ENCODE measurements around the gene ATP5F1E.
A peak's percentile ranks its signal among the peaks of the same experiment; 100 is the strongest.

The ATP5F1E gene

GRCh38 chr20:59032023-59032712 is at the start of gene ATP5F1E (continued):
- TF ChIP-seq KLF10 (tag by site-specific recombination; IDR thresholded peaks at IDR 0.05) (peak; percentile 98), ZNF155 (tag by site-specific recombination; IDR thresholded peaks at IDR 0.05) (no peak), ZNF513 (tag by site-specific recombination; IDR thresholded peaks at IDR 0.05) (no peak), HOXC10 (CRISPR knock-in tag; IDR thresholded peaks at IDR 0.05) (no peak), YY2 (tag by site-specific recombination; IDR thresholded peaks at IDR 0.05) (peak; percentile 85), ZNF785 (tag by site-specific recombination; IDR thresholded peaks at IDR 0.05) (peak; percentile 93; the same call in 1 of the 2 replicates), ZNF837 (tag by site-specific recombination; IDR thresholded peaks at IDR 0.05) (no peak), ZNF626 (tag by site-specific recombination; IDR thresholded peaks at IDR 0.05) (no peak), ZNF23 (tag by site-specific recombination; IDR thresholded peaks at IDR 0.05; ENCODE audit: borderline replicate concordance) (no peak), EGR2 (tag by site-specific recombination; IDR thresholded peaks at IDR 0.05; ENCODE audit: low read depth) (0 out of 2 replicates have a peak, but pooled peaks have one; percentile 10), ZNF48 (tag by site-specific recombination; IDR thresholded peaks at IDR 0.05) (no peak), ZNF114 (tag by site-specific recombination; IDR thresholded peaks at IDR 0.05) (no peak), ZNF514 (tag by site-specific recombination; IDR thresholded peaks at IDR 0.05) (no peak), ZNF37A (tag by site-specific recombination; IDR thresholded peaks at IDR 0.05) (no peak), ZNF830 (tag by site-specific recombination; IDR thresholded peaks at IDR 0.05; ENCODE audit: low read depth) (no peak), ZNF354C (tag by site-specific recombination; IDR thresholded peaks at IDR 0.05; ENCODE audit: borderline replicate concordance, low read depth) (no peak), ZSCAN30 (tag by site-specific recombination; IDR thresholded peaks at IDR 0.05) (peak; percentile 44; the same call in 1 of the 2 replicates), ZSCAN23 (tag by site-specific recombination; IDR thresholded peaks at IDR 0.05) (no peak), ZIC2 (tag by site-specific recombination; IDR thresholded peaks at IDR 0.05) (0 out of 2 replicates have a peak, but pooled peaks have one; percentile 44), ZNF529 (tag by site-specific recombination; IDR thresholded peaks at IDR 0.05; ENCODE audit: insufficient replicate concordance) (no peak), ZNF112 (tag by site-specific recombination; IDR thresholded peaks at IDR 0.05) (no peak), ZBTB8A (tag by site-specific recombination; IDR thresholded peaks at IDR 0.05) (peak; percentile 87), ZBTB17 (tag by site-specific recombination; IDR thresholded peaks at IDR 0.05) (no peak), ZSCAN4 (tag by site-specific recombination; IDR thresholded peaks at IDR 0.05) (no peak), CTCF (tag by site-specific recombination; IDR thresholded peaks at IDR 0.05) (no peak; the same call in 1 of the 2 replicates), ZNF692 (tag by site-specific recombination; IDR thresholded peaks at IDR 0.05) (0 out of 2 replicates have a peak, but pooled peaks have one; percentile 43)
- TF ChIP-seq, protein P1, sequence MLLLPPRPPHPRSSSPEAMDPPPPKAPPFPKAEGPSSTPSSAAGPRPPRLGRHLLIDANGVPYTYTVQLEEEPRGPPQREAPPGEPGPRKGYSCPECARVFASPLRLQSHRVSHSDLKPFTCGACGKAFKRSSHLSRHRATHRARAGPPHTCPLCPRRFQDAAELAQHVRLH (tag by site-specific recombination; IDR thresholded peaks at IDR 0.05) = no peak; the same call in 1 of the 2 replicates
- TF ChIP-seq, protein P2, sequence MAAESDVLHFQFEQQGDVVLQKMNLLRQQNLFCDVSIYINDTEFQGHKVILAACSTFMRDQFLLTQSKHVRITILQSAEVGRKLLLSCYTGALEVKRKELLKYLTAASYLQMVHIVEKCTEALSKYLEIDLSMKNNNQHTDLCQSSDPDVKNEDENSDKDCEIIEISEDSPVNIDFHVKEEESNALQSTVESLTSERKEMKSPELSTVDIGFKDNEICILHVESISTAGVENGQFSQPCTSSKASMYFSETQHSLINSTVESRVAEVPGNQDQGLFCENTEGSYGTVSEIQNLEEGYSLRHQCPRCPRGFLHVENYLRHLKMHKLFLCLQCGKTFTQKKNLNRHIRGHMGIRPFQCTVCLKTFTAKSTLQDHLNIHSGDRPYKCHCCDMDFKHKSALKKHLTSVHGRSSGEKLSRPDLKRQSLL (tag by site-specific recombination; IDR thresholded peaks at IDR 0.05) = no peak; the same call in 1 of the 2 replicates
- TF ChIP-seq, protein P3, sequence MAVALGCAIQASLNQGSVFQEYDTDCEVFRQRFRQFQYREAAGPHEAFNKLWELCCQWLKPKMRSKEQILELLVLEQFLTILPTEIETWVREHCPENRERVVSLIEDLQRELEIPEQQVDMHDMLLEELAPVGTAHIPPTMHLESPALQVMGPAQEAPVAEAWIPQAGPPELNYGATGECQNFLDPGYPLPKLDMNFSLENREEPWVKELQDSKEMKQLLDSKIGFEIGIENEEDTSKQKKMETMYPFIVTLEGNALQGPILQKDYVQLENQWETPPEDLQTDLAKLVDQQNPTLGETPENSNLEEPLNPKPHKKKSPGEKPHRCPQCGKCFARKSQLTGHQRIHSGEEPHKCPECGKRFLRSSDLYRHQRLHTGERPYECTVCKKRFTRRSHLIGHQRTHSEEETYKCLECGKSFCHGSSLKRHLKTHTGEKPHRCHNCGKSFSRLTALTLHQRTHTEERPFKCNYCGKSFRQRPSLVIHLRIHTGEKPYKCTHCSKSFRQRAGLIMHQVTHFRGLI (tag by site-specific recombination; IDR thresholded peaks at IDR 0.05) = no peak; the same call in 1 of the 2 replicates

All from HEK293 (cell line).